H1 (cell line): ENCODE data around the gene TYRP1.

Experiments used
- CBX5 ChIP-seq: fragments of 300-800, 300-1000 bp; sonication (generic); IDR thresholded peaks from 2 replicates; pipeline ENCODE4 v1.7.1; 2016; ENCODE audit warnings: antibody characterized with exemption, low read length, low read depth
- CBX8 ChIP-seq: fragments of 300-800, 300-1000 bp; sonication (generic); IDR thresholded peaks from 2 replicates; pipeline ENCODE4 v1.7.1; 2016; ENCODE audit warnings: low read depth, low read length, borderline replicate concordance
- CTCF ChIP-seq, 3 experiments: IDR thresholded peaks; 1 replicate in 2 of 3; 2 replicates in 1 of 3; pipeline versions ENCODE4 v1.5.1 to v1.6.1; 2011; ENCODE audit warnings: low read length in 3 of 3, mild to moderate bottlenecking in 3 of 3, inconsistent platforms in 2 of 3, low read depth in 1 of 3, moderate library complexity in 1 of 3; ENCODE audit not compliant: insufficient read depth in 1 of 3; ENCODE audit errors: control extremely low read depth in 1 of 3
- EZH2 ChIP-seq: fragments of 200-600 bp; sonication (generic); IDR thresholded peaks from 2 replicates; pipeline ENCODE4 v1.7.1; 2012; ENCODE audit warnings: low read depth, mild to moderate bottlenecking, moderate library complexity, low read length, inconsistent platforms; ENCODE audit not compliant: severe bottlenecking
- JUN ChIP-seq: IDR thresholded peaks from 2 replicates; pipeline ENCODE4 v1.6.1; 2011; ENCODE audit warnings: low read depth, mild to moderate bottlenecking, improper control_type of control experiment, low read length
- POLR2A ChIP-seq, 2 experiments: IDR thresholded peaks; 1 replicate in 1 of 2; 2 replicates in 1 of 2; pipeline ENCODE4 v1.6.1; 2011; ENCODE audit warnings: low read depth in 2 of 2, low read length in 2 of 2, mild to moderate bottlenecking in 2 of 2; ENCODE audit errors: control extremely low read depth in 1 of 2
- POU5F1 ChIP-seq: IDR thresholded peaks from 2 replicates; pipeline ENCODE4 v1.6.1; 2011; ENCODE audit warnings: low read depth, mild to moderate bottlenecking, low read length, moderate library complexity
- RAD21 ChIP-seq, 2 experiments: IDR thresholded peaks in 1 of 2; conservative IDR thresholded peaks in 1 of 2; 2 replicates each; pipeline ENCODE4 v1.6.1; 2011; ENCODE audit warnings: low read depth in 2 of 2, low read length in 2 of 2, improper control_type of control experiment in 1 of 2, inconsistent platforms in 1 of 2, mild to moderate bottlenecking in 1 of 2, moderate library complexity in 1 of 2
- RFX5 ChIP-seq: IDR thresholded peaks from 2 replicates; pipeline ENCODE4 v1.6.1; 2011; ENCODE audit warnings: low read depth, low read length, improper control_type of control experiment, borderline replicate concordance
- RXRA ChIP-seq: IDR thresholded peaks from 2 replicates; pipeline ENCODE4 v1.6.1; 2011; ENCODE audit warnings: low read depth, mild to moderate bottlenecking, low read length, moderate library complexity; ENCODE audit not compliant: insufficient read depth
- SIN3A ChIP-seq, 2 experiments: IDR thresholded peaks in 1 of 2; conservative IDR thresholded peaks in 1 of 2; 2 replicates each; pipeline ENCODE4 v1.6.1; 2011 to 2012; ENCODE audit warnings: low read length in 2 of 2, improper control_type of control experiment in 1 of 2, low read depth in 1 of 2, mild to moderate bottlenecking in 1 of 2
- ZNF274 ChIP-seq: IDR thresholded peaks from 2 replicates; pipeline ENCODE4 v1.7.0; 2012; ENCODE audit warnings: low read length, borderline replicate concordance; ENCODE audit errors: extremely low read depth
- TF ChIP-seq, protein P1 (sequence below): IDR thresholded peaks from 2 replicates; pipeline ENCODE4 v1.6.1; 2011; ENCODE audit warnings: low read depth, mild to moderate bottlenecking, low read length; ENCODE audit not compliant: insufficient read depth

DNA sequence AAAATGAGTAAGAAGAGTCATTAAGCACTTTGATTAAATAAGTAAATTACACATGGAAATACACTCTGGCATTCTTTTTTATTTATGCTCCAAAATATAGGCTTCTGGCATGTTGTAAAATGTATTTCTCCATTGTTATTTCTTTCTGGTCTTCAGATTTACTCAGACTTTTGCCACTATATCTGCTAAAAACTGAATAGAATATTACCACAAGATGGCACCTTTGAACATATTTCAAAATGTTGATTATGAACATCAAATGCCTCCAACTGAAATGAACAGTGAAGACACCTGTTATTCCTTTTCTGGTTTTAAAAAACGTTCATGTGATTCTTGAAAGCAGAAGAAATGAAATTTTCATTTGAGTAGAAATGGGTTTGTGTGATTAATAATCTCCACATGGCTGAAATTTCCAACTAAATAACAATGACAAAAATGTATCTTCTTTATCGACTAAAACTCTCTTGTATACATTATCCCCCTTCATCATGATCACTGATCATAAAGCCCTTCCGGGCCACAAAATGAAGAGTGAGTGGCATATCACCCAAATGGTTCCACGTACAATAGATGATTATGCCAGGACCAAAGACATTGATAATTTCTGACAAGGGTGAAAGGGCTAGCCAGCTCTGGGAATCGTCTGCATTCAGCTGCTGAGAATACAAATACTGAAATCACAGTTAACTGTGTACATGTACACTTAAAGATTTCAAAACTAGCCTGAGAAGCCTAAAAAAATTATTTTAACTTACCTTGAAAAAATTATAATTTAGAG is 23.8 kb downstream of the TYRP1 start:
- TF ChIP-seq SIN3A (conservative IDR thresholded peaks at IDR 0.05 in 1 of 2, IDR thresholded peaks at IDR 0.05 in 1 of 2; ENCODE audit: low read depth in 1 of 2, low read length in 2 of 2) (no peak), RFX5 (no peak), CBX8 (no peak), POLR2A (IDR thresholded peaks at IDR 0.05; ENCODE audit: control extremely low read depth in 1 of 2, low read depth in 2 of 2, low read length in 2 of 2) (no peak), CTCF (IDR thresholded peaks at IDR 0.05; ENCODE audit: control extremely low read depth in 1 of 3, insufficient read depth in 1 of 3, low read depth in 1 of 3, low read length in 3 of 3) (no peak), JUN (no peak), RAD21 (IDR thresholded peaks at IDR 0.05 in 1 of 2, conservative IDR thresholded peaks at IDR 0.05 in 1 of 2; ENCODE audit: low read depth in 2 of 2, low read length in 2 of 2) (no peak), ZNF274 (no peak), RXRA (no peak), CBX5 (no peak), EZH2 (no peak), POU5F1 (no peak)
- TF ChIP-seq, protein P1, sequence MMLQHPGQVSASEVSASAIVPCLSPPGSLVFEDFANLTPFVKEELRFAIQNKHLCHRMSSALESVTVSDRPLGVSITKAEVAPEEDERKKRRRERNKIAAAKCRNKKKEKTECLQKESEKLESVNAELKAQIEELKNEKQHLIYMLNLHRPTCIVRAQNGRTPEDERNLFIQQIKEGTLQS = no peak
